Neural progenitor cell (in vitro differentiated cells): ENCODE results near the gene ATP1A3. TPM values are rescaled to one million over a fixed set of nuclear protein-coding genes. Genes with fewer than 3 reads are reported as not detected.
A peak's percentile ranks its signal among the peaks of the same experiment; 100 is the strongest.

Experiments used
- DNase-seq: peaks from one replicate; pipeline ENCODE4 v3.0.0-alpha.2; 2016; ENCODE audit warnings: low spot score
- H2AFZ ChIP-seq: fragments of 200-600 bp; sonication (generic); replicated peaks from 2 replicates; pipeline ENCODE4 v1.6.1; 2016; ENCODE audit warnings: antibody characterized with exemption
- H3F3A ChIP-seq: fragments of 200-600 bp; sonication (generic); 2 replicates; pipeline ENCODE4 v1.6.1; 2016; ENCODE audit warnings: antibody characterized with exemption, low read depth
- H3K27ac ChIP-seq: fragments of 200-600 bp; sonication (generic); 2 replicates; pipeline ENCODE4 v1.5.1; 2016; ENCODE audit warnings: mild to moderate bottlenecking
- H3K27me3 ChIP-seq: fragments of 200-600 bp; sonication (generic); 2 replicates; pipeline ENCODE4 v1.6.1; 2016; ENCODE audit warnings: mild to moderate bottlenecking, moderate library complexity
- H3K36me3 ChIP-seq: fragments of 200-600 bp; sonication (generic); 2 replicates; pipeline ENCODE4 v1.5.1; 2016
- H3K4me1 ChIP-seq: fragments of 200-600 bp; sonication (generic); 2 replicates; pipeline ENCODE4 v1.6.1; 2016; ENCODE audit warnings: mixed run types
- H3K4me2 ChIP-seq: fragments of 200-600 bp; sonication (generic); 2 replicates; pipeline ENCODE4 v1.6.1; 2016
- H3K4me3 ChIP-seq: fragments of 200-600 bp; sonication (generic); 2 replicates; pipeline ENCODE4 v1.5.1; 2016
- H3K79me2 ChIP-seq: fragments of 200-600 bp; sonication (generic); 2 replicates; pipeline ENCODE4 v1.6.1; 2016; ENCODE audit warnings: low read depth
- H3K9ac ChIP-seq: fragments of 200-600 bp; sonication (generic); 2 replicates; pipeline ENCODE4 v1.6.1; 2016
- H3K9me3 ChIP-seq: fragments of 200-600 bp; sonication (generic); 2 replicates; pipeline ENCODE4 v1.5.1; 2016; ENCODE audit warnings: low read depth
- H4K20me1 ChIP-seq: fragments of 200-600 bp; sonication (generic); 2 replicates; pipeline ENCODE4 v1.6.1; 2016; ENCODE audit warnings: low read depth
- H3K27ac Mint-ChIP-seq: 3 replicates; pipeline ENCODE4 v1.8.0; 2021; ENCODE audit warnings: mixed read lengths
- H3K27me3 Mint-ChIP-seq: 2 replicates; pipeline ENCODE4 v1.8.0; 2022; ENCODE audit warnings: low read depth, mild to moderate bottlenecking, inconsistent platforms, moderate library complexity, mixed read lengths; ENCODE audit not compliant: insufficient read depth
- H3K36me3 Mint-ChIP-seq: 3 replicates; pipeline ENCODE4 v1.8.0; 2021; ENCODE audit warnings: mixed read lengths
- H3K4me1 Mint-ChIP-seq: 3 replicates; pipeline ENCODE4 v1.8.0; 2021; ENCODE audit warnings: mixed read lengths
- H3K4me3 Mint-ChIP-seq: 3 replicates; pipeline ENCODE4 v1.8.0; 2021; ENCODE audit warnings: mild to moderate bottlenecking, moderate library complexity, mixed read lengths
- H3K9me3 Mint-ChIP-seq: 3 replicates; pipeline ENCODE4 v1.8.0; 2020; ENCODE audit warnings: mixed read lengths
- CTCF ChIP-seq: fragments of 200-600 bp; sonication (generic); IDR thresholded peaks from 2 replicates; pipeline ENCODE4 v1.5.1; 2017; ENCODE audit warnings: antibody characterized with exemption, mild to moderate bottlenecking
- EZH2 ChIP-seq: fragments of 200-600 bp; sonication (generic); IDR thresholded peaks from 2 replicates; pipeline ENCODE4 v1.6.1; 2017; ENCODE audit warnings: antibody characterized with exemption, mild to moderate bottlenecking, moderate library complexity
- EZH2phosphoT487 ChIP-seq: fragments of 200-600 bp; sonication (generic); IDR thresholded peaks from 2 replicates; pipeline ENCODE4 v1.6.1; 2017; ENCODE audit warnings: antibody characterized with exemption
- total RNA-seq: library from RNA; depleted of rRNA; stranded (reverse); fragments of >200 nt; gene quantifications from 2 replicates; pipeline ENCODE4 v1.2.3, GENCODE V29; 2015; ENCODE audit warnings: low replicate concordance

ATP1A3 gene
- total RNA-seq, 1 donor from 2014 or later = not detected

GRCh38 chr19:41965106-41965505, 28.9 kb downstream of the ATP1A3 start:
- no peak overlapping the region for H3K27ac ChIP-seq
- H3K9ac ChIP-seq = no peak overlapping the region
- Mint-ChIP-seq H3K36me3 (peaks cover 2% of the 10 kb centered on the region), H3K27me3 (peaks cover 9% of the 10 kb centered on the region), H3K4me3 (no peak overlapping the region), H3K4me1 (peaks cover 2% of the 10 kb centered on the region), H3K27ac (no peak overlapping the region), H3K9me3 (no peaks in the 10 kb centered on the region)
- H3K27me3 ChIP-seq = no peaks in the 10 kb centered on the region
- H3K36me3 ChIP-seq = no peaks in the 10 kb centered on the region
- no peak for TF ChIP-seq EZH2phosphoT487
- TF ChIP-seq CTCF = no peak
- no peak for TF ChIP-seq EZH2
- H3K4me1 ChIP-seq = no peaks in the 10 kb centered on the region
- H2AFZ ChIP-seq = no peak overlapping the region
- peaks cover 2% of the 10 kb centered on the region for H3F3A ChIP-seq
- no peak for DNase-seq
- H3K9me3 ChIP-seq = no peaks in the 10 kb centered on the region
- no peak overlapping the region for H3K4me3 ChIP-seq
- no peaks in the 10 kb centered on the region for H4K20me1 ChIP-seq
- no peaks in the 10 kb centered on the region for H3K79me2 ChIP-seq
- H3K4me2 ChIP-seq = no peak overlapping the region

- Histone ChIP-seq H3K36me3 (no peaks in the 10 kb centered on the region), H3K9ac (no peak overlapping the region), H3K4me2 (no peak overlapping the region), H3F3A (peaks cover 16% of the 10 kb centered on the region), H3K79me2 (no peaks in the 10 kb centered on the region), H3K27ac (no peak overlapping the region), H2AFZ (no peak overlapping the region), H3K4me3 (no peak overlapping the region), H3K9me3 (no peaks in the 10 kb centered on the region), H3K27me3 (no peaks in the 10 kb centered on the region), H3K4me1 (peaks cover 5% of the 10 kb centered on the region), H4K20me1 (peaks cover 10% of the 10 kb centered on the region)
- no peak for TF ChIP-seq CTCF
- no peak for TF ChIP-seq EZH2phosphoT487
- no peak for TF ChIP-seq EZH2
- Mint-ChIP-seq H3K27ac (peak overlapping the region; percentile 90), H3K4me3 (peak overlapping the region; percentile 71), H3K36me3 (no peaks in the 10 kb centered on the region), H3K9me3 (no peaks in the 10 kb centered on the region), H3K4me1 (peaks cover 13% of the 10 kb centered on the region), H3K27me3 (peaks cover 6% of the 10 kb centered on the region)
- no peak for DNase-seq
Measured at GRCh38 chr19:41960973-41961372, 33.1 kb downstream of the ATP1A3 start.

GRCh38 chr19:41959056-41960053, 34.7 kb downstream of the ATP1A3 start, which contains the start of gene RABAC1:
Gene RABAC1 (minus strand): TSS chr19:41959321. CDS start chr19:41959292, 29 bp downstream.
- peak within 1 kb of the TSS; percentile 89 for H3K4me2 ChIP-seq
- no peaks in the 10 kb centered on the region for H3K36me3 ChIP-seq
- peak within 1 kb of the TSS; percentile 92 for H3K4me3 ChIP-seq
- H3K27me3 Mint-ChIP-seq = peaks cover 6% of the 10 kb centered on the region
- DNase-seq = peak; percentile 97
- peaks cover 16% of the 10 kb centered on the region for H3F3A ChIP-seq
- no peaks in the 10 kb centered on the region for H3K9me3 Mint-ChIP-seq
- peaks cover 10% of the 10 kb centered on the region for H4K20me1 ChIP-seq
- H3K36me3 Mint-ChIP-seq = no peaks in the 10 kb centered on the region
- H3K4me1 ChIP-seq = peaks cover 5% of the 10 kb centered on the region
- H2AFZ ChIP-seq = peak within 1 kb of the TSS; percentile 75
- no peaks in the 10 kb centered on the region for H3K9me3 ChIP-seq
- no peak within 1 kb of the TSS for H3K27ac ChIP-seq
- no peaks in the 10 kb centered on the region for H3K27me3 ChIP-seq
- H3K79me2 ChIP-seq = no peaks in the 10 kb centered on the region
- TF ChIP-seq EZH2phosphoT487 = no peak
- TF ChIP-seq EZH2 = no peak
- TF ChIP-seq CTCF = peak; percentile 46
- H3K27ac Mint-ChIP-seq = peak within 1 kb of the TSS; percentile 90
- H3K4me3 Mint-ChIP-seq = peak within 1 kb of the TSS; percentile 93
- peak within 1 kb of the TSS; percentile 44 for H3K9ac ChIP-seq
- peaks cover 13% of the 10 kb centered on the region for H3K4me1 Mint-ChIP-seq
